Spleen (tissue), 11 donors: ENCODE results near the gene IMPA2. TPM values are rescaled to one million over a fixed set of nuclear protein-coding genes. Genes with fewer than 3 reads are reported as not detected.

ENCODE experiments used
- DNase-seq: peaks from one replicate; pipeline ENCODE4 v3.0.0-alpha.2; 2020
- H3K27ac ChIP-seq, 8 donors: fragments of 200-600 bp; sonication (generic) in 7 of 8; 1 replicate in 4 of 8; 2 replicates in 4 of 8; pipeline versions ENCODE4 v1.5.0 to v1.8.0; 2016 to 2021; ENCODE audit warnings: inconsistent platforms in 4 of 8, mild to moderate bottlenecking in 4 of 8, moderate library complexity in 1 of 8
- H3K27me3 ChIP-seq, 7 donors: fragments of 200-600 bp; sonication (generic) in 6 of 7; replicated peaks in 1 of 7; 1 replicate in 4 of 7; 2 replicates in 3 of 7; pipeline versions ENCODE4 v1.5.0 to v1.8.0; 2016 to 2021; ENCODE audit warnings: inconsistent platforms in 3 of 7, mild to moderate bottlenecking in 1 of 7
- H3K36me3 ChIP-seq, 6 donors: fragments of 200-600 bp; sonication (generic) in 5 of 6; 1 replicate in 4 of 6; 2 replicates in 2 of 6; pipeline versions ENCODE4 v1.5.0 to v1.8.0; 2016 to 2021; ENCODE audit warnings: inconsistent platforms in 2 of 6
- H3K4me1 ChIP-seq, 6 donors: fragments of 200-600 bp; sonication (generic) in 5 of 6; 1 replicate in 3 of 6; 2 replicates in 3 of 6; pipeline versions ENCODE4 v1.5.0 to v1.8.0; 2016 to 2021; ENCODE audit warnings: inconsistent platforms in 3 of 6
- H3K4me3 ChIP-seq, 8 donors: fragments of 200-600 bp; sonication (generic) in 7 of 8; 1 replicate in 4 of 8; 2 replicates in 4 of 8; pipeline versions ENCODE4 v1.5.0 to v1.8.0; 2016 to 2021; ENCODE audit warnings: inconsistent platforms in 4 of 8, mild to moderate bottlenecking in 4 of 8, moderate library complexity in 2 of 8
- H3K9me3 ChIP-seq, 8 donors: fragments of 200-600 bp; sonication (generic) in 7 of 8; 1 replicate in 4 of 8; 2 replicates in 4 of 8; pipeline versions ENCODE4 v1.5.0 to v1.8.0; 2016 to 2021; ENCODE audit warnings: inconsistent platforms in 4 of 8
- CTCF ChIP-seq, 11 experiments: fragments of 200-600 bp in 7 of 11; fragments of 450-650 bp in 4 of 11; sonication (generic) in 4 of 11; IDR thresholded peaks in 8 of 11; conservative IDR thresholded peaks in 3 of 11; 1 replicate in 7 of 11; 2 replicates in 4 of 11; pipeline versions ENCODE4 v1.4.0 to v1.8.0; 2016 to 2021; ENCODE audit warnings: antibody characterized with exemption in 11 of 11, inconsistent platforms in 4 of 11, mild to moderate bottlenecking in 1 of 11
- POLR2A ChIP-seq, 3 donors: fragments of 450-650 bp; IDR thresholded peaks; one replicate each; pipeline ENCODE4 v1.5.1; 2017; ENCODE audit warnings: antibody characterized with exemption in 3 of 3, mild to moderate bottlenecking in 1 of 3
- POLR2AphosphoS5 ChIP-seq, 3 donors: sonication (generic); formaldehyde crosslinking; IDR thresholded peaks; one replicate each; pipeline ENCODE4 v1.5.1; 2017; ENCODE audit warnings: antibody characterized with exemption in 3 of 3
- WGBS, 5 donors: extraction: QIAGEN DNeasy Blood & Tissue Kit in 3 of 5; methylation state at CpG; one replicate each; pipeline versions ENCODE4 v1.1.5 to v1.1.7; 2013 to 2018; 5-methylcytosine and 5-hydroxymethylcytosine counted together
- intact Hi-C: fragments of 100-400 bp; cut with DNase I; formaldehyde crosslinking; loops from one replicate; pipeline ENCODE4 v1.15.0; 2023; ENCODE audit warnings: low total_unique reads
- polyA plus RNA-seq, 3 donors: library from polyadenylated mRNA; stranded (reverse); fragments of 200-250 nt; gene quantifications; one replicate each; pipeline ENCODE4 v1.2.1, GENCODE V29; 2013
- total RNA-seq, 7 donors: library from RNA; depleted of rRNA in 3 of 7; stranded (reverse); fragments of >200 nt in 3 of 7; fragmentation: NEBNext Ultra II Directional in 4 of 7; extraction: Animal tissue kit (Norgen Biotek cat#: 25700) in 4 of 7; gene quantifications; one replicate each; pipeline versions ENCODE4 v1.1.0 to v1.2.1, GENCODE V29; 2016 to 2021
- donor health status: healthy with polysubstance abuse.
- donor health status: DM: no; HTN: no; CAD: no; lungs with moderate emphysema.
- donor health status: DM: no; HTN: no; CAD: no.
- donor health status: Bipolar disorder and iron deficiency.
- donor health status: healthy.
- donor health status: DM: no; HTN: no; CAD: no.
- donor health status: DM: yes; HTN: yes; CAD: no.

IMPA2 gene
- total and polyA plus RNA-seq, 10 donors, result 11.1 to 60.7 (median 32.9) TPM

DNA sequence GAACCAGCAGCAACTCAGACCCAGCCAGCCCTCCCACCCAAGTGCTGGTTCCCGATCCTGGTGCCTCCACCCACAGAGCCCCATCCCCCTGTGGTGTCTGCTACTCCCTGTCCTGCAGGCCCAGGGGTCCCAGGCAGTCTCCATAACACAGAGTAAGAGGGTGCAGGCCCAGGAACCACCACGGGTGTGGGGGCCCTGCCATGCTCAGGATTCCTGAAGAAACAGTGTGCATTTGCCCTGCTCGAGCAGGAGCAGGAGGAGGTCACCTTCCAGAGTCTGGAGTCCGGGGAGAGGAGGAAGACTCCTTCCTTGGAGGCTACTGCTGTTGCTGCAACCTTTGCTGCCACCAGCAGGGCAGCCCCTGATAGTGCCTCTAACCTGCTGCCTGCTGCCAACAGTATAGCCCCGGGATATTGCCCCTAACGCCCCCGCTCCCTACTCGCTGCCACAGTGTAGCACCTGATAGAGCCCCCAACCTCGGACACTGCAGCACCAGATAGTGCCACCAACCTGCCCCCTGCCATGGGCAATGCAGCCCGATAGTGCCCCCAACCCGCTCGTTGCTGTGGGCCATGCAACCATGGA, 65.5 kb downstream of the IMPA2 start:
- H3K9me3 ChIP-seq, result no peaks in the 10 kb centered on the region
- no peak overlapping the region for H3K27ac ChIP-seq
- H3K27me3 ChIP-seq, result no peaks in the 10 kb centered on the region
- no peak overlapping the region for H3K4me3 ChIP-seq
- peaks cover 2 to 32% (median 20%) of the 10 kb centered on the region in 6 donors for H3K4me1 ChIP-seq
- 74 to 96% (median 87%) methylated on average over 7 to 12 of the region's 12 CpGs for WGBS, 5 donors
- no peaks in the 10 kb centered on the region for H3K36me3 ChIP-seq
- DNase-seq, result no peak
- TF ChIP-seq CTCF (IDR thresholded peaks at IDR 0.05 in 8 of 11, conservative IDR thresholded peaks at IDR 0.05 in 3 of 11), result no peak
- no peak for TF ChIP-seq POLR2A (IDR thresholded peaks at IDR 0.05)
- no peak for TF ChIP-seq POLR2AphosphoS5 (IDR thresholded peaks at IDR 0.05)
- intact Hi-C loops, result no loop called here

GRCh38 chr18:12048010-12048826, 66.9 kb downstream of the IMPA2 start:
- peaks cover 2 to 43% (median 23%) of the 10 kb centered on the region in 6 donors for H3K4me1 ChIP-seq
- no peaks in the 10 kb centered on the region for H3K36me3 ChIP-seq
- 86 to 94% (median 90%) methylated on average over 15 to 20 of the region's 20 CpGs for WGBS, 5 donors
- no peak overlapping the region for H3K27ac ChIP-seq
- TF ChIP-seq POLR2AphosphoS5 (IDR thresholded peaks at IDR 0.05), result no peak
- no peak for TF ChIP-seq CTCF (IDR thresholded peaks at IDR 0.05 in 8 of 11, conservative IDR thresholded peaks at IDR 0.05 in 3 of 11)
- no peak for TF ChIP-seq POLR2A (IDR thresholded peaks at IDR 0.05)
- H3K4me3 ChIP-seq, result no peak overlapping the region
- DNase-seq, result no peak
- no peaks in the 10 kb centered on the region for H3K9me3 ChIP-seq
- H3K27me3 ChIP-seq, result no peaks in the 10 kb centered on the region
- intact Hi-C loops, result no loop called here

DNA sequence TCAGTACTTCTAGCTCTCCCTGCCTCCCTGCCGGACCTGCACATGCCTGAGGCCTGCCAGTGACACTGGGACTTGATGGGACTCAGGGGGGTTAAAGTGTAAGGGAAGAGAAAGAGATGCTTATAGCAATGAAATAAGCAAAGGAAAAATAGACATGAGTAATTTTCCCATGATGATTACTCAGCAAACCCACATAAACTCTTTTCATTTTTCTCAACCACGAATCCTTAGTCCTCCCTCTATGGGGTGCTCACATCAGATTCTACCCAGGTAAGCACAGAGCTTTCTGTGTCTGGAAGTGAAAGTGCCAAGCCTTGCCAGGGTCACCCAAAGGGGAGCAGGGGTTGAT, 67.5 kb downstream of the IMPA2 start:
- Histone ChIP-seq H3K27ac (no peak overlapping the region), H3K9me3 (no peaks in the 10 kb centered on the region), H3K27me3 (no peaks in the 10 kb centered on the region), H3K4me3 (no peak overlapping the region), H3K36me3 (no peaks in the 10 kb centered on the region), H3K4me1 (peaks cover 2 to 48% (median 25%) of the 10 kb centered on the region in 6 donors)
- DNase-seq, result no peak
- TF ChIP-seq POLR2AphosphoS5 (IDR thresholded peaks at IDR 0.05) (no peak), CTCF (IDR thresholded peaks at IDR 0.05 in 8 of 11, conservative IDR thresholded peaks at IDR 0.05 in 3 of 11) (no peak), POLR2A (IDR thresholded peaks at IDR 0.05) (no peak)
- intact Hi-C loops, result no loop called here
- 60 to 68% (median 63%) methylated on average over 2 of the region's 2 CpGs for WGBS, 5 donors
